Stimulated activated CD4-positive, alpha-beta T cell treated with anti-CD3 and anti-CD28 coated beads, Interleukin-12 subunit alpha, Interleukin-12 subunit beta, amount 100 ng/mL, for 24 hours (primary cell): Measurements from ENCODE around the gene MYH14.
"Not testable (repeated sequence)": the region's sequence is repeated elsewhere in the genome, so short reads cannot be mapped to it uniquely, and the experiment has no call there.

Source experiments
- DNase-seq, 2 experiments: peaks; one replicate each; pipeline ENCODE4 v3.0.0-alpha.2; 2020; ENCODE audit warnings: low read depth in 2 of 2

The MYH14 gene

GRCh38 chr19:50332244-50333038, 129.0 kb downstream of the MYH14 start:
- DNase-seq = no peak

DNA sequence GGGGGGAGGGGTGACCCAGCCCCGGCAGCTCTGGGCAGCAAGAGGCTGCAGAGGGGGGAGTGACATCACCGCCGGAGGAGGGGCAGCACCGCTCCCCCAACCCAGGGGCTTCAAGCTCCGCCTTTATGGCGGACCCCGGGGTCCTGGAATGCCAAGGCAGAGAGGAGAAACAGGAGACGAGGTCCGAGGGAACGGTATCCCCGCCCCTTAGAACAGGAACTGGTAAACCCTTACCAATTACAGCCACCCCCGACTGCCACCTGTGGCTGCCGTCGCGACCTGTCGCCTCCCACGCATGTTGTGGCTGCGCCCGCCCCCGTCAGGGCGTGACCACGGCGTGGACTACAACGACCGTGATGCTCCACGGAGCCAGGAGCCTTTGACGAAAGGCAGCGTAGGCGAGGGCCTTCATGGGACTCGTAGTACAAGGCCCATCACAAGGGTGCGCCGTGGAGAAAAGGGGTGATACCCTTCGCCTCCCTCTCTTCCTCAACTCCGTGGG, 129.9 kb downstream of the MYH14 start:
- peak; percentile 88 to 92 for DNase-seq

- peak; percentile 68 to 75 for DNase-seq
Measured at GRCh38 chr19:50333737-50334617, 130.6 kb downstream of the MYH14 start.

GRCh38 chr19:50334741-50335421, 131.5 kb downstream of the MYH14 start:
- no peak for DNase-seq

DNA sequence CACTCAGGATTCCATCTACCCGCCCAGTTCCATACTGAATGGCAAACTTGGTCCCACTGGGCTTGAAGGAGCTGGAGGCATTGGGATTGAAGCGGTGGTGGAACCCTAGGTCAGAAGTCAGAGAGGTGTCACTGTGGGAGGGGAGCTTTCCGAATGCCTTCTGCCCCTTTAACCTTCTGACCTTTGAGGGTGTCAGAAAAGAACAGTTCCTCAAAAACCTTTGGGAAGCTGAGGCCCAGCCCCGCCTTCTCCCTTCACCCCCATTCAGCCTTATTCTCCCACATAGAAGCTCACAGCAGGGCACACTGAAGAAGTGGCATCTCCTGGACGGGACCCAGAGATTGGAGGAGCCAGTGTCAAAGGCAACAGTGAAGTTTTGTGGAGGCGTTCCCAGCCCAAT, 133.6 kb downstream of the MYH14 start:
- DNase-seq = not testable (repeated sequence)

DNA sequence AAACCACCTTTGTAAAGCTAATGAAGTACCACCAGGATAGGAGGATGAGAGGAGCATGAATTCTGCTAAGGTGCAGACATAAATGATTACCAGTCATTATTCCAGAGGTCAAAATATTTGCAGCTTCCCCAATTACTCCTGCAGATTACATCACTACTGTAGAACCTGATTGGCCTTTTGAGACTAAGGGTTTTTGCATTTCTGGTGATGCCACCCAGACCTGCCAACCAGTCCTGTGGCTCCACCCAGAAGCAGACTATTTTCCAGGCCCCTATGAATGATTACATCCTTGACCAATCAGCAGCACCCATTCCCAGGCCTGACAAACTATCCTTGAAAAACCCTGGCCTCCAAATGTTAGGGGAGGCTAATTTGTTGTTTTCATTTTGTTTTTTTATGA, 136.9 kb downstream of the MYH14 start:
- DNase-seq = no peak

DNA sequence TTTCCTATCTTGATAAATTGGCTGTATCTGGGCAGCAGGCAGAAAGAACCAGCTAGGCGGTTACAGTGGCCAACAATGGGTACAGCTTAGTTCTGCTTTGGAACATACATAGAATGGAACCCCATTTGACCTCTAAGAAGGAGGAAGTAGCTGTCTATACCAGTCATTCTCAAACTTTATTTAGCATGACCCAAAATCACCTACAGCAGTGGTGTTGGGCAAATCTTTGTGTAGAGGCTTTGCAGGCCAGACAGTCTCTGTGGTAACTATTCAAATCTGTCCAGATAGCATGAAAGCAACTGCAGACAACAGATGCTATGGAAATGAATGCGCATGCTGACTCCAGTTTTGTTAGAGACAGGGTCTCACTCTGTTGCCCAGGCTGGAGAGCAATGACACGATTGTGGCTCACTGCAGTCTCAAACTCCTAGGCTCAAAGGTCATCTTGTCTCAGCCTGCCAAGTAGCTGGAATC, 137.7 kb downstream of the MYH14 start:
- no peak for DNase-seq

- DNase-seq = no peak
Measured at GRCh38 chr19:50344661-50345318, 141.4 kb downstream of the MYH14 start.

GRCh38 chr19:50347089-50347581, 143.7 kb downstream of the MYH14 start:
- DNase-seq = not testable (repeated sequence)

GRCh38 chr19:50349277-50350057, 146.0 kb downstream of the MYH14 start:
- no peak for DNase-seq

GRCh38 chr19:50352242-50352641, 148.8 kb downstream of the MYH14 start:
- no peak for DNase-seq

DNA sequence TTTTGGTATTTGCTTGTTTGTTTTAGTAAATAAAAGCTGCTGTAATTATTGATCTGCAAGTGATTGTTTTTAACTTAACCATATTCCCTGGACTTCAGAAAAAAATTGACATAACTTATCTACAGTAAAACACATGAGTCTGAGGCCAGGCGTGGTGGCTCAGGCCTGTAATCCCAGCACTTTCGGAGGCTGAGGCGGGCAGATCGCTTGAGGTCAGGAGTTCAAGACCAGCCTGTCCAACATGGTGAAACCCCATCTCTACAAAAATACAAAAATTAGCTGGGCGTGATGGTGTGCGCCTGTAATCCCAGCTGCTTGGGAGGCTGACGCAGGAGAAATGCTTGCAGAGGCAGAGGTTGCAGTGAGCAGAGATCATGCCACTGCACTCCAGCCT, 150.1 kb downstream of the MYH14 start:
- not testable (repeated sequence) for DNase-seq

DNA sequence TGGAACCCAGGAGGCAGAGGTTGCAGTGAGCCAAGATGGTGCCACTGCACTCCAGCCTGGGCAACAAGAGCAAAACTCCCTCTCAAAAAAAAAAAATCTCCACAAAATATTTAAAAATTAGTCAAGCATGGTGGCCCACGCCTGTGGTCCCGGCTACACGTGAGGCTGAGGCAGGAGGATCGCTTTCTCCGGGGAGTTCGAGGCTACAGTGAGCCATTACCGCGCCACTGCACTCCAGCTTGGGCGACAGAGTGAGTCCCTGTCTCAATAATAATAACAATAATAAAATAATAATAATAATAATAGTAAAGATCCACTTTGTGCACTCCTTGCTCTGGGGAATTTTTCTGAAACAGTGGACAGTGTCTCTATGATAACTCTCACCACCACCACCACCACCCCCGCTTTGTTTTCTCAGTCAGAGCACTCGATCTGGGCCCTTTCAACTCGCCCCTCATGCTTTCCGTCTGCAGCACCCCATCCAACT, 153.3 kb downstream of the MYH14 start:
- DNase-seq = no peak

DNA sequence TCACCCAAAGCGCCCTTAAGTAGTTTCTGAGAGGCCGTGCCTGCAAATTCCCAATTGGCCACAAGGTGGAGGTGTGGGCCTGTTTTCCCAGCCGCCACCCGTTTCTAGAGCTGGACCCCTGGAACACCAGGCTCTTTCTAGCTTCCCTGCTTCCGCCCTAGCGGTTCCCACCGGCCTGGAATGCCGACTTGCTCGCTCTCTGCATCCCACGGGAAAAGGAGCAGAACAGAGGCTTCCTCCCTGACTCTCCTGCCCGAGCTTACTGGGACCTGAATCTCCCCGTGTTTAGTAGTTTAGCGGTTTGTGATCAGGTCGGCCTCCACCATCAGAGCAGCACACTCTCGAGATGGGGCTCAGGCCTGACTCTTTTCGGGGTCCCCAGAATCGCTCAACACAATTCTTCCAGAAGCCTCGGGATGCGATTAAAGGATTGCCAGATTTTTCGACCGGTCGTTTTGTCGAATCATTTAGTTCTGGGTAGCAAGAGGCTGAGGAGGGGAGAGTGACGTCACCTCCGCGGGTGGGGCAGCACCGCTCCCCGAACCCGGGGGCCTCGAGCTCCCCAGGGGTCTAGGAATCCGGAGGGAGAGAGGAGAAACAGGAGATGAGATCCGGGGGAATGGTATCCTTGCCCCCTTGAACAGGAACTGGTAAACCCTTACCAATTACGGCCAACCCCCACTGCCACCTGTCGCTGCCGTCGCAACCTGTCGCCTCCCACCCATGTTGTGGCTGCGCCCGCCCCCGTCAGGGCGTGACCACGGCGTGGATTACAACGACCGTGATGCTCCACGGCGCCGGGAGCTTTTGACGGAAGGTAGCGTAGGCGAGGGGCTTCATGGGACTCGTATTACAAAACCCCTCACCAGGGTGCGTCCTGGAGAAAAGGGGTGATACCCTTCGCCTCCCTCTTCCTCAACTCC, 154.0 kb downstream of the MYH14 start:
- DNase-seq = peak; percentile 71 to 84

DNA sequence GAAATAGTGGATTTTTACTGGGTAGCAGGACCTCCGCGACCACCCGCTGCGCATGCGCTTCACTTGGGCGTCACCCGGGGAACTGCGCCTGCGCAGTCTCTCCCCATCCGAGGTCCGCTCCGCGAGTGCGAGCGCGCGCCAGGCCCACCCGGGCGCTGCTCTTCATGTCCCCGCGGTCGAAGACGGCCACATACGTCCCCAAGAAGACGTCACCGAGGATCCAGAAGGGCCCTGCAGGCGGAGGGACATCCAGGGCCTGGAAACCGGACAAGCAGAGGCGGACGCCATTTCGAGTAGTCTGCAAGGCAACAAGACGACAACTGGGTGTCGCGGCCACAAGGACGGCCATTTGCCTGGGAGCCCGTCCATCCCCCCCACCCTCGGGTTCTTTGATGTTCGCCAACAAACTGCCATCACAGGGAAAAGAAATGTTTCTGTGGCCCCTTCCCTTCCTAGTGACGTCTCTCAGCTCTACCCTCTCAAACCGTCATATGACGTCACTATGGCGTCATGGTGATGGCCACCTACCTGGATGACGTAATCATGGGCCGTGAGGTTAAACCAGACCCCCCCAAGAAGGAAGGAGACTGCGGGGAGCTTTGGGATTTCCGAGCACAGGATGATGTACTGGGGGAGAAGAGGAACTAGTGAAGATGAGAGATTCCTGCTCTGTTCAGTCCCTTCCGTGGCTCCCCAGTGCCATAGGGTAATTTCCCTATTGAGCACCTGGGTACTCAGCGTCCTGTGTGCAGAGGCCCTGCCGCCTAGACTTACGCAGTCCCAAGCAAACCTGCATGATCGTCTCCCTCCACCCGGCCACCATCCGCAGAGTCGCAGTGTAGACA, 155.3 kb downstream of the MYH14 start:
- peak; percentile 61 to 67 for DNase-seq

DNA sequence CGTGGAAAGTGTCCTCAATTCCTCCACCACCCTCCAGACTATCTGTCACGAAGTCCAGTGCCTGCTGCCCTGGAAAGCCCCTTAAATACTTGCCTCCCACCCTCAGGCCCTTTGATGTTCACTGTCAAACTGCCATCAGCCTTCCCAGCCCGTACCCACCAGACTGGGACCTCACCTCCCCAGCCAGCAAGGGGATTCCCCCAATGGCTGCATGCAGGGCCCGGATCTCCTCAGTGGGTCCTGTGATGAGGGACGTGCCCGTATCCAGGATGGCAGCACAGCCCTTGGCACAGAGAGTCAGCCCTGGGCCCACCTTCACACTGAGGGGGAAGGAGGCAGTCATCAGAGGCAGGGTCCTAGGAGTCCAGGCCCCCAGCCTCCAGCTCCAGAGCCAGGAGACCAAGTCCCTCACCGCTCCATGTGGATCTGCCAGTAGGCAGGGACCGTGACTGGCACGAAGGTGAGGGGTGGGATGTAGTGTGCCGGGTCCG, 156.0 kb downstream of the MYH14 start:
- DNase-seq = no peak
